Uterus (tissue), 4 donors: ENCODE data around the gene SLC4A4. TPM values are rescaled to one million over a fixed set of nuclear protein-coding genes. Genes with fewer than 3 reads are reported as not detected.

Experiments used
- DNase-seq, 2 donors: peaks; one replicate each; pipeline ENCODE4 v3.0.0-alpha.2; 2019 to 2020
- H3K27ac ChIP-seq, 2 donors: fragments of 200-600 bp; sonication (generic); 1 replicate in 1 of 2; 2 replicates in 1 of 2; pipeline ENCODE4 v1.5.1; 2016 to 2018
- H3K27me3 ChIP-seq, 2 donors: fragments of 200-600 bp; sonication (generic); one replicate each; pipeline ENCODE4 v1.5.1; 2018 to 2019; ENCODE audit warnings: control low read depth in 1 of 2
- H3K36me3 ChIP-seq, 2 donors: fragments of 200-600 bp; sonication (generic); one replicate each; pipeline ENCODE4 v1.5.1; 2019; ENCODE audit warnings: control low read depth in 1 of 2
- H3K4me1 ChIP-seq, 2 donors: fragments of 200-600 bp; sonication (generic); one replicate each; pipeline ENCODE4 v1.5.1; 2018 to 2019; ENCODE audit warnings: control low read depth in 1 of 2
- H3K4me3 ChIP-seq, 2 donors: fragments of 200-600 bp; sonication (generic); 1 replicate in 1 of 2; 2 replicates in 1 of 2; pipeline ENCODE4 v1.5.1; 2018 to 2019; ENCODE audit warnings: mild to moderate bottlenecking in 1 of 2
- H3K9me3 ChIP-seq, 2 donors: fragments of 200-600 bp; sonication (generic); one replicate each; pipeline ENCODE4 v1.5.1; 2019; ENCODE audit warnings: control low read depth in 1 of 2
- CTCF ChIP-seq, 4 experiments: fragments of 200-600 bp in 2 of 4; fragments of 450-650 bp in 2 of 4; sonication (generic) in 2 of 4; IDR thresholded peaks; one replicate each; pipeline ENCODE4 v1.5.1; 2016 to 2019; ENCODE audit warnings: antibody characterized with exemption in 4 of 4, mild to moderate bottlenecking in 2 of 4, moderate library complexity in 1 of 4
- POLR2A ChIP-seq, 2 donors: fragments of 450-650 bp; IDR thresholded peaks; one replicate each; pipeline ENCODE4 v1.6.1; 2016; ENCODE audit warnings: antibody characterized with exemption in 2 of 2, mild to moderate bottlenecking in 1 of 2, moderate library complexity in 1 of 2
- intact Hi-C: fragments of 100-400 bp; cut with DNase I; formaldehyde crosslinking; loops from one replicate; pipeline ENCODE4 v1.15.1; 2023; ENCODE audit warnings: low total_unique reads
- total RNA-seq, 4 donors: library from RNA; depleted of rRNA in 3 of 4; stranded (reverse); fragments of >200 nt in 3 of 4; gene quantifications; one replicate each; pipeline versions ENCODE4 v1.1.0 to v1.2.4, GENCODE V29; 2014 to 2023
- donor health status: DM: yes; HTN: yes; CAD: no.

Gene SLC4A4
- total RNA-seq, 4 donors from 2014 or later = 0.29 to 9.0 (median 0.87) TPM

DNA sequence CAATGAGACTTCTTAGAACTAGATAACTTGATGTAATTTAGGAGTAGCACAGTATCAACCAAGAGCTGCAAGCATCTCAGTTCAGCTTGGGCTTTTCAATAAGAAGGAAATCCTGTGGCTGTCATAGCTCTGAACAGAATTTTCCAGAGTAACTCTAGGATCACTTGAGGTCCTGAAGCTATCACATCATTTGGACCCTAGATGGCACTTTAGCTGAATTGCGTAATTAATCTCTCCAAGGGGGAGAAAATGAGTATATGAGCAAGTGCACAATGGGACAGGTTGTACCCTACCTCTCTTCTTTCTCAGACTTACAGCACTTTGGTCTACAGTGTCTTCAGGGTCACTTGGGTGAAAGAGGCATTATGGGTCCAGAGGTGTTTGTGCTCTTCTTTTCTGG, 45.2 kb downstream of the SLC4A4 start:
- no peaks in the 10 kb centered on the region for H3K27me3 ChIP-seq
- no peak for DNase-seq
- no peaks in the 10 kb centered on the region for H3K9me3 ChIP-seq
- no peaks in the 10 kb centered on the region for H3K4me1 ChIP-seq
- intact Hi-C loops = no loop called here
- TF ChIP-seq POLR2A (IDR thresholded peaks at IDR 0.05) (no peak), CTCF (IDR thresholded peaks at IDR 0.05) (no peak)
- no peaks in the 10 kb centered on the region for H3K36me3 ChIP-seq
- no peak overlapping the region for H3K27ac ChIP-seq
- H3K4me3 ChIP-seq = no peak overlapping the region

- no peak overlapping the region for H3K4me3 ChIP-seq
- no peaks in the 10 kb centered on the region for H3K4me1 ChIP-seq
- H3K36me3 ChIP-seq = no peaks in the 10 kb centered on the region
- no peak for DNase-seq
- H3K9me3 ChIP-seq = no peaks in the 10 kb centered on the region
- no peak for TF ChIP-seq POLR2A (IDR thresholded peaks at IDR 0.05)
- no peak for TF ChIP-seq CTCF (IDR thresholded peaks at IDR 0.05)
- no peak overlapping the region for H3K27ac ChIP-seq
- intact Hi-C loops = no loop called here
- no peaks in the 10 kb centered on the region for H3K27me3 ChIP-seq
These were observed 50.5 kb downstream of the SLC4A4 start for GRCh38 chr4:71389149-71389827.

- TF ChIP-seq CTCF (IDR thresholded peaks at IDR 0.05) = no peak
- TF ChIP-seq POLR2A (IDR thresholded peaks at IDR 0.05) = no peak
These were observed 53.3 kb downstream of the SLC4A4 start for GRCh38 chr4:71392109-71392508.

GRCh38 chr4:71396382-71396781, 57.6 kb downstream of the SLC4A4 start:
- Histone ChIP-seq H3K9me3 (no peaks in the 10 kb centered on the region), H3K4me1 (no peaks in the 10 kb centered on the region), H3K4me3 (no peak overlapping the region), H3K36me3 (no peaks in the 10 kb centered on the region), H3K27ac (no peak overlapping the region), H3K27me3 (no peaks in the 10 kb centered on the region)
- intact Hi-C loops = no loop called here
- TF ChIP-seq POLR2A (IDR thresholded peaks at IDR 0.05) (no peak), CTCF (IDR thresholded peaks at IDR 0.05) (no peak)
- DNase-seq = no peak

More at GRCh38 chr4:71392109-71392508, 53.3 kb downstream of the SLC4A4 start:
- no peak overlapping the region for H3K4me3 ChIP-seq
- H3K27me3 ChIP-seq = no peaks in the 10 kb centered on the region
- no peaks in the 10 kb centered on the region for H3K36me3 ChIP-seq
- H3K27ac ChIP-seq = no peak overlapping the region
- H3K4me1 ChIP-seq = no peaks in the 10 kb centered on the region
- no peaks in the 10 kb centered on the region for H3K9me3 ChIP-seq
- intact Hi-C loops = no loop called here
- no peak for DNase-seq

GRCh38 chr4:71400810-71401209, 62.0 kb downstream of the SLC4A4 start:
- H3K9me3 ChIP-seq = no peaks in the 10 kb centered on the region
- no peaks in the 10 kb centered on the region for H3K4me1 ChIP-seq
- no peaks in the 10 kb centered on the region for H3K27me3 ChIP-seq
- H3K4me3 ChIP-seq = no peak overlapping the region
- no peak for DNase-seq
- no peak overlapping the region for H3K27ac ChIP-seq
- TF ChIP-seq CTCF (IDR thresholded peaks at IDR 0.05) (no peak), POLR2A (IDR thresholded peaks at IDR 0.05) (no peak)
- intact Hi-C loops = no loop called here
- no peaks in the 10 kb centered on the region for H3K36me3 ChIP-seq
